Transverse colon (tissue), 4 donors: ENCODE data around the gene ACSF3.

ENCODE experiments used
- CTCF ChIP-seq, 5 experiments: fragments of 200-600 bp in 3 of 5; fragments of 450-650 bp in 2 of 5; sonication (generic) in 3 of 5; IDR thresholded peaks; 1 replicate in 2 of 5; 2 replicates in 3 of 5; pipeline ENCODE4 v1.5.1; 2016 to 2017; ENCODE audit warnings: antibody characterized with exemption in 5 of 5, inconsistent platforms in 3 of 5, mild to moderate bottlenecking in 2 of 5, moderate library complexity in 1 of 5
- EP300 ChIP-seq: sonication (generic); formaldehyde crosslinking; IDR thresholded peaks from one replicate; pipeline ENCODE4 v1.6.1; 2017; ENCODE audit warnings: antibody characterized with exemption, low read depth
- POLR2A ChIP-seq: fragments of 450-650 bp; IDR thresholded peaks from one replicate; pipeline ENCODE4 v1.6.1; 2016; ENCODE audit warnings: antibody characterized with exemption, mild to moderate bottlenecking, moderate library complexity
- POLR2AphosphoS5 ChIP-seq, 3 donors: sonication (generic); formaldehyde crosslinking; IDR thresholded peaks; one replicate each; pipeline ENCODE4 v1.6.1; 2016; ENCODE audit warnings: antibody characterized with exemption in 3 of 3

- TF ChIP-seq CTCF (IDR thresholded peaks at IDR 0.05) (no peak), POLR2A (no peak), POLR2AphosphoS5 (IDR thresholded peaks at IDR 0.05) (no peak), EP300 (no peak)
Observed at GRCh38 chr16:89057738-89058137, 35.9 kb upstream of the ACSF3 start.
